HG03354 (cell line): ENCODE results near the gene SH3RF3.

Experiments used
- ATAC-seq: cut with Tn5 transposase; IDR thresholded peaks from one replicate; pipeline ENCODE4 v1.9.1; 2021; ENCODE audit warnings: mild to moderate bottlenecking; ENCODE audit not compliant: unreplicated experiment, poor library complexity, severe bottlenecking

SH3RF3 gene

GRCh38 chr2:109428841-109429566 is 300.0 kb downstream of the SH3RF3 start:
- ATAC-seq = no peak

DNA sequence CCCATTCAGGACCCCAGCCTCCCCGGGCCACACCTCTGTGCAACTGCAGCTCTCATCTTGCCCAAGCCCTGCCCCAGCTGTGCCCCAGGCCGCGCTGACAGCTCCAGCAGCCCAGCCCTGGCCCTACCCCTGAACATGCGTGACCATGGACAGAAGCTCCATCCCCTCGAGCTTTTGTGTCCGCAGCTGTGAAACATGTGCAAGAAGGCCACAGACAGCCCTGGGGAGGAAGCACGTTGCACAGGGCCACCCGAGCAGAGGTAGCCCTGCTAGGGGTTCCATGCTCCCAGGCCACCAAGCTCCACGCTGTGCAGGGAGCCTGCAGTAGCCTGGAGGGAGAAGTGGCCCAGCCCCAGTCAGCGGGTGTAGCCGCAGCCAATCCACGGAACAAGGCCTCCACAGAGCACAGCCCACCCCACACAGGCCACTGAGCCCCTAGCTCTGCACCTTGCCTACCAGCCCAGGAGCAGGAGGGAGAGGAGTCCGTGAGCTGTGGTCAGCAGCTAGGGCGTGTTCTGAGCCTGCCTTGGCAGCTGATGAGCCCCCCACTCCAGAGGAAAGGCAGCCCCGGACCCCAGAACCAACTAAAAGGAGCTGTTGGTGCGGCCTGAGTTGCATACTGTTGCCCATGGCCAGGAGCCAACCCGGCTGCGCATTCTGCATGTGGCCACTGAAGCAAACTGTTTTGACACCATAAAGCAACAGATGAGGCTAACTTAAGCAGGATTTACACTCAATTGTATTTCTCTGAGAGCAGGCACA is 300.7 kb downstream of the SH3RF3 start:
- no peak for ATAC-seq

DNA sequence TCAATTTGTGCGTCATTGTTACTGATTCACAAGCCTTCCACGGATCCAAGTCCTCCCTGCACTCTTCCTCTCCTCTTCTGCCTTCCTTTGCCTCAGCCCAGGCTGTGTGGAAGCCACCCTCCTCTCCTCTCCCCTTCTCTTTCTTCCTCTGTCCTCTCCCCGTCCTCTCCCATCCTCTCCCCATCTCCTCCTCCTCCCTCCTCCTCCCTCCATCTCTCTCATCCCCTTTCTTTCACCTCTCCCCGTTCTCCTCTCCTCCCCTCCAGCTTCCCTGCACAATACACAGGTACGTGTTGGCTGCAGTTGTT is 301.3 kb downstream of the SH3RF3 start:
- ATAC-seq = no peak

DNA sequence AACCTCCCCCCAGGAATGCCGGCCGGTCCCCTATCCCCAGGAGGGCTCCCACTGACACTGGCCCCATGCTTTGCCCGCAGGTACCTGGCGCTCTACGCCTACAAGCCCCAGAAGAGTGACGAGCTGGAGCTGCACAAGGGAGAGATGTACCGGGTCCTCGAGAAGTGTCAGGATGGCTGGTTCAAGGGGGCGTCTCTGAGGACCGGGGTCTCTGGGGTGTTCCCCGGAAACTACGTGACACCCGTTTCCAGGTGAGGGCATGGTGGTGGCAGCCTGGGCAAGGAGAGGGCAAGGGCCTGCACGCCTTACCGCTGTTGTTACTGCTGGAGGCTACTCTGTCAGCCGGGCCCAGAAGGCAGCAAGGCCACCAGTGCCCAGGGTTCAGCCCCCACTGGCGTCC is 303.4 kb downstream of the SH3RF3 start:
- no peak for ATAC-seq

DNA sequence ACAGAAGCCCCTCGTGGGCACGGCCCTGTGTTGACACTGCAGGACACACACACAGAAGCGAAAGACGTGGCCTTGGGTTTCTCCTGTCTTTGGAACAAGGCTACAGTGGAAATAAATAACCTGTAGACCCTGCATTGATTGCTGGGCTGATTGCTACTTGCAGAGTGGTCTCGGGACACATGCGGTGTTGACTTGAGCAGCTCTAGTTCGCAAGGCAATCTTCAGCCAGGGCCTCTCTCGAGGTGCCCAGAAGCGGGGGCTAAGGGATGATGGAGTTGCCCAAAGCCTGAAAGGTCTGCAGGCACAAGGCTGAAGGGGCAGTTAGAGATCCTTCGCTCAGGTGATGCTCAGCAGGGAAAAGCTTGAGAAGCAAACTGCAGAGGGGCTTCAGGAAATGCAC is 304.5 kb downstream of the SH3RF3 start:
- no peak for ATAC-seq

DNA sequence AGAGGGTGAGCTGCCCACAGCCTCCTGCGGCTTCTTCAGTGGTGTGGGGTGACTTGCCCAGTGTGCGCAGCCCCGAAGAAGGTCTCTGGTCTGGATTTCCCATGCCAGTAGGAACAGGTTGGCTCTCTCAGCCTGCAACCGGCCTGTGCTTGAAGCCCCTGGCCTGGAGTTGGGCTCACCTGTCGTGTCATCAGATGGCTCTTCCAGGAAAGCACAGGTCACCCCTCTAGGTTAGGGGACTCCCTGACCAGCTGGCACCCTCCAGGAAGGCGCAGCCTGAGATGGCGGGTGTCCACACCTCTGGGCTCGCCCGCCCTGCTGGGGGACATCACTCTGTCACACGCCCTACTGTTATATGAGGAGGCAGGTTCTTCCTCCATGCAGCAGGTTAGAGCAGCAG is 304.9 kb downstream of the SH3RF3 start:
- no peak for ATAC-seq

DNA sequence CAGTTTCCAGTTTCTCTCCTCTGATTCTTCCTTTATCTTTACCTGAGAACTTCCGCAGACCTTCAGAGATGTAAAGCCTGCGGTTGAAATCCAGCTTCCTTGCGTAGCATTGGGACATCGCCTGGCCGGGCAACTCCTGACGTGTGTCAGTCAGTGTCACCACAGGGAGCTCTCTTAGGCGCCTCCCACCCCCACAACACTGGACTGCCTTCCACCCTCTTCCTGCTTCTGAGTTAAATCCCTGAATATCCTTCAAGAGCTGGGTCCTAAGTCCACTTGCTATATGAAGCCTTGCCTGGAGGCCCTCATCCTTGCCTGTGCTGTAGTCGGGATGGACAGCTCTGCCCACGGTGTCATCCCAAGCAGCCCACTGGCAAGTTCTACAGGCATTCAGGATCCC is 305.3 kb downstream of the SH3RF3 start:
- no peak for ATAC-seq

GRCh38 chr2:109435066-109435690 is 306.2 kb downstream of the SH3RF3 start:
- no peak for ATAC-seq

DNA sequence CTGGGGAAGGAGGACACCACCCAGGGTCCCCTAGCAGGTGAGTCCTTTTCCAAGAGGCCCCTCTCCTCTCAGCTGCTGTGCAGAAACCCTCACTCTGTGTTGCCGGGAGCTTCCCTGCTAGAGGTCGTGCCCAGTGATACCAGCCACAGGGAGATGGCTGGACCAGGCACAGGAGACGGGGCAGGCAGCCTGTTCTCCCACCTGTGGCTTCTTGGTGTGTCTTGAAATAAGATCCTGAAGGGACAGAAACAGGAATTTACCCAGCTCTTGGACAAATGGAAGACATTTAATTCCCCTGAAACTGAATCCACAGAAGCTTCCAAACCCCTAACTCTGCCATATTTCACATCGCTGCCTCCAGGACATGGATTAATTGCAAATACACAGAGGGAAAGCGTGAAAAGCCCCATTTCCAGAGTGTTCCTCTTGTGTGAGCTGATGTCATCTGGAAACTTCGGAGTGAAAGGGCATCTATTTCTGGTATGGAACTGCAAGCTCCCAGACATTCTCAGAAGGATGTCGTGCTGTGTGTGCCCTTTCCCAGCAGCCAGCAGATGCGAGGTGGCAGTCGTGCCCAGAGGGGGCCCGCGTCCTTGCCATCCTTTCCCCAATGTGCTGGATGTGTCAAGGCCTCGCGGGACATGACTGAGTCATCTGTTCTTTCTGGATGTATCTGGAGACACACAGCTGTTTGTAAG is 307.0 kb downstream of the SH3RF3 start:
- no peak for ATAC-seq

DNA sequence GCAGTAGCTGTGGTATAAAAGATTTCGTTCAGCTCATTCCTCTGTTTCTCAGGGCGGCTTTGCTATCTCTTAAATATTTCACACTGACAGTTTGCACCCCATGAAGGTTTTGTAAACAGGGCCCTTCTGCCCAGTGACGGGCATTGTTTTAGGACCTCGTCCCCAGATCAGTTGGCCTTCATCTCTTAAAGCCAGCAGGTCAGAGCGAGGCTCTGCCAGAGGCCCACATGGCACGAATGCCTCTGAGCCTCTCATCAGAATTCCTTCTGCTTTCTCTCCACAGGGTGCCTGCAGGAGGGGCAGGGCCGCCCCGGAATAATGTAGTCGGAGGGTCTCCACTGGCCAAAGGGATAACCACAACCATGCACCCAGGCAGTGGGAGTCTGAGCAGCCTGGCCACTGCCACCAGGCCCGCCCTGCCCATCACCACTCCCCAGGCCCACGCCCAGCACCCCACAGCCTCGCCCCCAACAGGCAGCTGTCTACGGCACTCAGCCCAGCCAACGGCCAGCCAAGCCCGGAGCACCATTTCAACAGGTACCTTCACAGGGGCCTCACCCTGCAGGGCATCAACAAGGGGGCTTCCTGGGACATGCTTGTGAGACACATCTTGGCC is 307.7 kb downstream of the SH3RF3 start:
- ATAC-seq = no peak

DNA sequence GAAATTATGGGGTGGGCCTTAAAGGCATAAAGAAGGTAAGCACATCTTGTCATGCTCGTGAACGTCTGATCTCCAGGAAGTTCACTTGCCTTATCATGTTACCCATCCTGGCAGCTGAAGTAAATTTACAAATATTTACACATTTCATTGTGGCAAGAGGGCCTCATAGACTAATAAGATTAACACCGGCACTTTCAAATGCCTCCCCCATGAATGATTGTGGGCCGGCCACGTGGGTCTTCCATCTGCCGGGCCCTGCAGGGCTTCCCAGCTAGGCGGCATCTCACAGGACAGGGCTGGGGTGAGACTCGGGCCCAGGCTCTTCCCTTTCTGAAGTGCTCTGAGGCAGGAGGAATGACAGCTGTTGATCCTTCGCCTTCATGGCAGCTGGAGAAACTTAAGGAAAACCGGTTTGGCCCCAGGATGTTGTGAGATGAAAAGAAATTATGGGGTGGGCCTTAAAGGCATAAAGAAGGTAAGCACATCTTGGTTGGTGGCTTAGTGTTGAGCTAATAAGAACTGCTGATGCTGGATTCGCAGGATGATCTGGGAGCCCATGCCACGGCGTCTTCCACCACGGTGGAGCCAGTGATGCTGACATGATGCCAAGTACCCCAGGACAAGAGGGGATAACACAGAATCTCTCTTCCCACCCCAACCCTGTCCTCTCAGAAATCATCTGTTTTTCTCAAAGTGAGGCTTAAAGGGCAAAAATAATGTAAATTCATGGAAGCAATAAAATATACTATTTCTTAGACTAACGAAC is 308.5 kb downstream of the SH3RF3 start:
- no peak for ATAC-seq

DNA sequence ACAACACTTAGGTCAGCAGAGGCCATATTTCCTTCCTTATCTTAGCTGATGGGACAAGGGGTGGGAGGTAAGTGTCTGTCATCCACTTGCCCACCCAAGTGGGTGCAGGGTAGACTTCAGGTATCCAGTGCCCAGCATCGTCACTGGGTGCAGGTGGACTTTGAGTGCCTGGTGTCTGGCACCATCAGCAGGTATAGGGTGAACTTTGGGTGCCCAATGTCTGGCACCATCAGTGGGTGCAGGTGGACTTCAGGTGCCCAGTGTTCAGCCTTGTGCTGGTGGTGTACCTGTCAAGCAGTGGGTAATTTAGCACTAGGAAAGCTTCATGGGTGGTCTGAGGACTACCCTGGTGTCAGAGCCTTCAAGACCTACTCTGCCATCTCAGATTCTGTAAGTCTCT is 309.1 kb downstream of the SH3RF3 start:
- ATAC-seq = no peak

- no peak for ATAC-seq
Observed at GRCh38 chr2:109438773-109439389, 309.9 kb downstream of the SH3RF3 start.

GRCh38 chr2:109439390-109439786 is 310.4 kb downstream of the SH3RF3 start:
- ATAC-seq = no peak

- no peak for ATAC-seq
Observed at GRCh38 chr2:109439986-109440385, 311.0 kb downstream of the SH3RF3 start.

DNA sequence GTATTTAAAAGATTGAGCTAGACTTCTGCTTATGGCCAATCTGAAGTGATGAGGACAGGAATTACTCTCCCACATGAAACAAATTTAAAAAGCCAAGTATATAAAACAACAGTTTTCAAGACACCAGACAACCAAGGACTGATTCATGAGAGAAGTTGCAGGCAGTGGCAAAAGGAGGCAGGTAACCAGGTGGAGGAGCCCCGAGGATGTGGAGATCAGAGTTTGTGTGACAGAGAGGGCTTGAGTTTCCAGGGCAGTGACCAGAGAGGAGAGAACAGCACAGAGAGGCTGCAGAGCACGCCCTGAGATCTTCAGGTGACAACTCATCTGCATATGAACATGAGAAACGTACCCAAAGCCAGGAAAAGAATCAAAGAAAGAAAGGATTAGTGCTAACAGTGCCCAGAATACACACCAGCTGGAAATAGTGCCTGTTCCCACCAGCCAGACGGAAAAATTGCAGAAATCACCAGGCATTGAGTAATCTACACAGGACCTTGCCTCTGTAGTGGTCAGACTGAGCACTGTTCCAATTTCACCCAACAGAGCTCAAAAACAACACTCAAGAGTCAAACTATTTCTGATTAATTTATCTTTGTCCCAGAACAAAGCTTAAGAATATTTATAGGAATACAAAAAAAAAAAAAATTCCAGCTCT is 311.6 kb downstream of the SH3RF3 start:
- ATAC-seq = no peak

GRCh38 chr2:109442715-109443319 is 313.8 kb downstream of the SH3RF3 start:
- ATAC-seq = no peak

DNA sequence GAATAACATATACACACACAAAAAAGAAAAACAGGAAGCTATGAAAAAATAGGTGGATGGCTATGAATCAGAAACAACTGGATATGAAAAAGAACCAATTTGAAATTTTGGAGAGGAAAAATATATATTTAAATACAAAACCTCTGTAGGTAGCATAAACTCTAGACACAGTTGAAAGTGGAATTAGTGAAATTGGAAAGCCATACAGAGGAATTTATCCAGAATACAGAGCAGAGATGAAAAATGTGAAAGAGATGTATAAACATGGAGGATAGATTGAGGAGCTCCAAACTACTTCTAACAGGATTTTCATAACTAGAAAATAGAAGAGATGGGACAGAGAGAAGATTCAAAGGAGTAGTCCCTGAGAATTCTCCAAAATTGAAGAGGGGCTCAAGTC is 315.9 kb downstream of the SH3RF3 start:
- ATAC-seq = no peak
